Liver (tissue), 3 donors: ENCODE results near the gene MRC2.

Source experiments
- ATF3 ChIP-seq: IDR thresholded peaks from 2 replicates; pipeline ENCODE4 v1.6.1; 2016; ENCODE audit warnings: antibody characterized with exemption
- CTCF ChIP-seq: fragments of 150-350 bp; IDR thresholded peaks from 2 replicates; pipeline ENCODE4 v1.5.1; 2017; ENCODE audit warnings: improper control_type of control experiment, low read depth, low read length; ENCODE audit not compliant: missing input control
- FOXA2 ChIP-seq: IDR thresholded peaks from 2 replicates; pipeline ENCODE4 v1.6.1; 2016; ENCODE audit warnings: antibody characterized with exemption
- GABPA ChIP-seq, 2 donors: IDR thresholded peaks in 1 of 2; conservative IDR thresholded peaks in 1 of 2; 2 replicates each; pipeline ENCODE4 v1.6.1; 2016; ENCODE audit warnings: antibody characterized with exemption in 2 of 2, mild to moderate bottlenecking in 1 of 2, moderate library complexity in 1 of 2
- NR2F2 ChIP-seq: IDR thresholded peaks from 2 replicates; pipeline ENCODE4 v1.6.1; 2016; ENCODE audit warnings: antibody characterized with exemption
- REST ChIP-seq: IDR thresholded peaks from 2 replicates; pipeline ENCODE4 v1.6.1; 2016; ENCODE audit warnings: antibody characterized with exemption, mild to moderate bottlenecking
- SP1 ChIP-seq: IDR thresholded peaks from 2 replicates; pipeline ENCODE4 v1.6.1; 2018; ENCODE audit warnings: antibody characterized with exemption, mild to moderate bottlenecking
- YY1 ChIP-seq: IDR thresholded peaks from 2 replicates; pipeline ENCODE4 v1.6.1; 2016; ENCODE audit warnings: antibody characterized with exemption, mild to moderate bottlenecking
- donor health status: healthy.
- donor health status: healthy.

GRCh38 chr17:62592341-62593099 is 35.0 kb upstream of the MRC2 start:
- TF ChIP-seq CTCF, result no peak
- TF ChIP-seq REST, result no peak
- no peak for TF ChIP-seq YY1
- TF ChIP-seq SP1, result no peak
- TF ChIP-seq NR2F2, result no peak
- TF ChIP-seq GABPA (IDR thresholded peaks at IDR 0.05 in 1 of 2, conservative IDR thresholded peaks at IDR 0.05 in 1 of 2), result no peak
- no peak for TF ChIP-seq FOXA2
- TF ChIP-seq ATF3, result no peak
